ENCODE results near the gene SLC45A2.
"Not testable (repeated sequence)": the region's sequence is repeated elsewhere in the genome, so short reads cannot be mapped to it uniquely, and the experiment has no call there.

Gene SLC45A2, protein sequence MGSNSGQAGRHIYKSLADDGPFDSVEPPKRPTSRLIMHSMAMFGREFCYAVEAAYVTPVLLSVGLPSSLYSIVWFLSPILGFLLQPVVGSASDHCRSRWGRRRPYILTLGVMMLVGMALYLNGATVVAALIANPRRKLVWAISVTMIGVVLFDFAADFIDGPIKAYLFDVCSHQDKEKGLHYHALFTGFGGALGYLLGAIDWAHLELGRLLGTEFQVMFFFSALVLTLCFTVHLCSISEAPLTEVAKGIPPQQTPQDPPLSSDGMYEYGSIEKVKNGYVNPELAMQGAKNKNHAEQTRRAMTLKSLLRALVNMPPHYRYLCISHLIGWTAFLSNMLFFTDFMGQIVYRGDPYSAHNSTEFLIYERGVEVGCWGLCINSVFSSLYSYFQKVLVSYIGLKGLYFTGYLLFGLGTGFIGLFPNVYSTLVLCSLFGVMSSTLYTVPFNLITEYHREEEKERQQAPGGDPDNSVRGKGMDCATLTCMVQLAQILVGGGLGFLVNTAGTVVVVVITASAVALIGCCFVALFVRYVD

DNA sequence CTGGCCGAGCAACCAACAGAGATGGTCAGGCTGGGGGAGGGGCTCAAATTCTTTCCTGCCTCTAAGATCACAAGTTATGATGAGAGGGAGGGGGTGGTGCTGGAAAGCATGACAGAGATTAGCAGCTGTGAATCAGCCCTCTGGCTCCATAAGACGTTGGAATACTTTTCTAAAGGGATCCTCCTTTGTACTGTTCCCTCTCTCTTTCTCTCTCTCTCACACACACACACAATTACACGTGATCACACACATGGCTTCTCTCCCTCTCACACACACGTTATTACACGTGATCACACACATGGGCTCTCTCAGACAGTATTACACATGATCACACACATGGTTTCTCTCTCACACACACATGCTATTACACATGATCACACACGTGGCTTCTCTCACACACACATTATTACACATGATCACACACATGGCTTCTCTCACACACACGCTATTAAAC, at the start of gene SLC45A2:
Gene SLC45A2, minus strand, starts transcription at position 23 of the 454 bp plus-strand sequence. CDS start 110 bp downstream, outside the sequence.
- no peak for TF ChIP-seq CTCF (IDR thresholded peaks at IDR 0.05; ENCODE audit: extremely low read depth, insufficient read depth, missing control alignments)
- DNase-seq (ENCODE audit: low spot score) = no peak
- in situ Hi-C loops (cut with MboI; ENCODE audit: low pct_unique_long_range_greater_than_20kb, low sequenced_read_pairs, unreplicated experiment) = no loop called here

GRCh38 chr5:34031966-34032365, 47.5 kb upstream of the SLC45A2 start:
- in situ Hi-C loops (cut with MboI; ENCODE audit: low pct_unique_long_range_greater_than_20kb, low sequenced_read_pairs, unreplicated experiment) = no loop called here
- TF ChIP-seq CTCF (IDR thresholded peaks at IDR 0.05; ENCODE audit: extremely low read depth, insufficient read depth, missing control alignments) = no peak
- no peak for DNase-seq (ENCODE audit: low spot score)

GRCh38 chr5:34031117-34031516, 46.6 kb upstream of the SLC45A2 start:
- TF ChIP-seq CTCF (IDR thresholded peaks at IDR 0.05; ENCODE audit: extremely low read depth, insufficient read depth, missing control alignments) = no peak
- in situ Hi-C loops (cut with MboI; ENCODE audit: low pct_unique_long_range_greater_than_20kb, low sequenced_read_pairs, unreplicated experiment) = no loop called here
- no peak for DNase-seq (ENCODE audit: low spot score)

DNA sequence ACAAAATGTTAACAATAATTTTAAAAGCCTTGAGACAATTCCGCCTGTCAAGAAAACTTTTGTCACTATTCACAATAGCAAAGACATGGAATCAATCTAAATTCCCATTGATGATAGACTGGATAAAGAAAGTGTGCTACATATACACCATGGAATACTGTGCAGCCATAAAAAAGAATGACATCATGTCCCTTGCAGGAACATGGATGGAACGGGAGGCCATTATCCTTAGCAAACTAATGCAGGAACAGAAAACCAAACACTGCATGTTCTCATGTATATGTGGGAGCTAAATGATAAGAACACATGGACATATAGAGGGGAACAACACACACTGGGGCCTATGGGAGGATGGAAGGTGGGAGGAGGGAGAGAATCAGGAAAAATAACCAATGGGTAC, 46.1 kb upstream of the SLC45A2 start:
- DNase-seq (ENCODE audit: low spot score); in situ Hi-C loops (cut with MboI; ENCODE audit: low pct_unique_long_range_greater_than_20kb, low sequenced_read_pairs, unreplicated experiment): not testable (repeated sequence)

DNA sequence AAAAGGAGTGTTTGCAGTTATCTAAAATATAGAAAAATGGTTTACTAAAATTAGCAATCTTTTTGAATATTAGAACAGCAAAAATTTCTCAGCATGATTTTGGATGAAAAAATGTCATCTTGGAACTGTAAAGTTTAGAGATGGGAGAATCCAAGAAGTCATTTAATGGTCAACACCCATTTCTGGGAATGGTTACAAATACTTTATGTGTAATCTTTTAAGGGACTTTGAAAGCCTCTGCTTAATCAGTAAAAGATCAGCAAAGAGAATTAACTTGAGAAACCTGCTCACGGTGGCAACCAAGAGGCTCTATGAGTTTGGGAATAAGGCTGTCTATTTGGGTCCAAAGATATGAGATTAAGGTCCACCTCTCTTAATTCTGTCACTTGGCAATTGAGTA, 45.6 kb upstream of the SLC45A2 start:
- TF ChIP-seq CTCF (IDR thresholded peaks at IDR 0.05; ENCODE audit: extremely low read depth, insufficient read depth, missing control alignments) = no peak
- in situ Hi-C loops (cut with MboI; ENCODE audit: low pct_unique_long_range_greater_than_20kb, low sequenced_read_pairs, unreplicated experiment) = no loop called here

GRCh38 chr5:34028349-34028748, 43.9 kb upstream of the SLC45A2 start:
- no peak for TF ChIP-seq CTCF (IDR thresholded peaks at IDR 0.05; ENCODE audit: extremely low read depth, insufficient read depth, missing control alignments)
- DNase-seq (ENCODE audit: low spot score) = no peak
- in situ Hi-C loops (cut with MboI; ENCODE audit: low pct_unique_long_range_greater_than_20kb, low sequenced_read_pairs, unreplicated experiment) = no loop called here

More for the DNA sequence above, 45.6 kb upstream of the SLC45A2 start:
- DNase-seq (ENCODE audit: low spot score) = no peak

DNA sequence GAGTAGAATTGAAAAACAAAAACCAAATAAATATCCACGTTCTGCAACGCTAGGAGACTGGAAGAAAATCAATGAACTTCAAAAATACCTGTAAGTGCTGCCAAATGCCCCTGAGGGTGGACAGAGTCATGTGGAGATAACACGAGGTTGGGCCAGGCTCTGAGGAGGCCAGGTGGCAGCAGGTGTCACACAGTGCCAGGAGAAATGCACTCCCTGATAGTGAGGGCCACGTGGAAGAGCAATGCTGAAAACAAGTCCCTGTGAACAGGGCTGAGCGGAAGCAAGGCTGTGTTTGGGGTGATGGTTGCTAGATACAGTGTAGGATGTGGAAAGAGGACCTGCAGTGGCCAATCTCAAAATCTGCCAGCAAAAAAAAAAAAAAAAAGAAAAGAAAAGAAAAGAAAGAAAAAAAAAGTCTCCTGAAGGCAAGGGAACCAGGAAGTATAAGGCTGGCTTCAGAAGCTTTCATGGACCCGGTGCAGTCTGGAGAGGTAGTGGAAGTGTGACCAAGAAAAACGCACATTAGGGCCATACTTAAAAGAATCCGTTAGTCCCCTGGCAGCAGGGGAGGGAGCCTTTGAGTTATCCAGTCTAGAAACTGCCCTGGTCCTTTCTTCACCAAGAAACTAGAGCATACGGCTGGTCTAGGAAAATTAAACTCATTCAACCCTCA, 41.7 kb upstream of the SLC45A2 start:
- DNase-seq (ENCODE audit: low spot score) = no peak
- in situ Hi-C loops (cut with MboI; ENCODE audit: low pct_unique_long_range_greater_than_20kb, low sequenced_read_pairs, unreplicated experiment) = no loop called here
- no peak for TF ChIP-seq CTCF (IDR thresholded peaks at IDR 0.05; ENCODE audit: extremely low read depth, insufficient read depth, missing control alignments)

Measured in GM13977 (cell line).